Measurements from ENCODE around the gene ERO1B. TPM values are rescaled to one million over a fixed set of nuclear protein-coding genes. Genes with fewer than 3 reads are reported as not detected.

Gene ERO1B
- total RNA-seq, 1 donor from 2014 or later = 7.8 TPM

DNA sequence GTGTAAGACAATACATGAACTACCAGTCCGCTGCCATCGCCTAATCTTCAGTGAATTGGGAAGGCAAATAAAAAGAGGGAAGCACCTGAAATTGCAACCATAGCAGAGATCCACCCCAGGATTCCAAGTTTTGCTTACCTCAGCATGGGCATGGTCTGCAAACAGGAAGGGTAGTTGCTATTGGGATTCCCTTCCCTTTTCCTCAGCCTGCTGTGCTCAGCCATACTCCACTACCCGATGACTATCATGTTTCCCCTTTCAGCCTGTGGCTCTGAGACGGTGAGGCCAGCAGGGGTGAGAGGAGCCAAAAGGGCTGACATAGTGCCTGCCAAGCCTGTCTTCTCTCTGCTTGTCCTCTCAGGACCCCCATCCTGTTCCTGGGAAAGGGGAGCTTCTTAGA is 75.2 kb downstream of the ERO1B start:
- no peaks in the 10 kb centered on the region for H3K36me3 ChIP-seq
- TF ChIP-seq, protein P1, sequence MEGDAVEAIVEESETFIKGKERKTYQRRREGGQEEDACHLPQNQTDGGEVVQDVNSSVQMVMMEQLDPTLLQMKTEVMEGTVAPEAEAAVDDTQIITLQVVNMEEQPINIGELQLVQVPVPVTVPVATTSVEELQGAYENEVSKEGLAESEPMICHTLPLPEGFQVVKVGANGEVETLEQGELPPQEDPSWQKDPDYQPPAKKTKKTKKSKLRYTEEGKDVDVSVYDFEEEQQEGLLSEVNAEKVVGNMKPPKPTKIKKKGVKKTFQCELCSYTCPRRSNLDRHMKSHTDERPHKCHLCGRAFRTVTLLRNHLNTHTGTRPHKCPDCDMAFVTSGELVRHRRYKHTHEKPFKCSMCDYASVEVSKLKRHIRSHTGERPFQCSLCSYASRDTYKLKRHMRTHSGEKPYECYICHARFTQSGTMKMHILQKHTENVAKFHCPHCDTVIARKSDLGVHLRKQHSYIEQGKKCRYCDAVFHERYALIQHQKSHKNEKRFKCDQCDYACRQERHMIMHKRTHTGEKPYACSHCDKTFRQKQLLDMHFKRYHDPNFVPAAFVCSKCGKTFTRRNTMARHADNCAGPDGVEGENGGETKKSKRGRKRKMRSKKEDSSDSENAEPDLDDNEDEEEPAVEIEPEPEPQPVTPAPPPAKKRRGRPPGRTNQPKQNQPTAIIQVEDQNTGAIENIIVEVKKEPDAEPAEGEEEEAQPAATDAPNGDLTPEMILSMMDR (IDR thresholded peaks at IDR 0.05) = no peak
- H3K27me3 ChIP-seq = no peaks in the 10 kb centered on the region
- no peaks in the 10 kb centered on the region for H3K4me1 ChIP-seq
- peak; percentile 93 for ATAC-seq
- no peaks in the 10 kb centered on the region for H3K9me3 ChIP-seq
- no peak overlapping the region for H3K4me3 ChIP-seq
- intact Hi-C loops (cut with DNase I) = no loop called here
- no peak overlapping the region for H3K27ac ChIP-seq
- DNase-seq = no peak

DNA sequence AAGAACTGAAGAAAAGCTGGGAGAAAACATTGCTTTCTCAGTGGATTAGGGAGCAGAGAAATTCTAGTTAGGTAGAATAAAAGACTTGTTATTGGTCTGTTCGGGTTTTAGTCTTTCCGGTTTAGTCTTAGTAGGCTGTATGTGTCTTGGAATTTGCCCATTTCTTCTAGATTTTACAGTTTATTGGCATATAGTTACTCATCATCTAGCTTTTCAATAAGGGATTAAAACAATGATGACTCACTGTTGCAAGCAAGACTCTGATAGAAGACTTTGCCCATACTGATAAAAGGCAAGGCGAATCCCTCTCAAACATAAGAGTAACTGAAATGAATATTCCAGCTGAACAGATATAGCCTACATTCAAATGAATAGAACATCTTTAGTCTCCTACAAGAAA is 77.1 kb downstream of the ERO1B start:
- no peak for ATAC-seq
- Histone ChIP-seq H3K4me1 (no peaks in the 10 kb centered on the region), H3K4me3 (no peak overlapping the region), H3K27me3 (no peaks in the 10 kb centered on the region), H3K36me3 (no peaks in the 10 kb centered on the region), H3K27ac (no peak overlapping the region), H3K9me3 (peaks cover 12% of the 10 kb centered on the region)
- no peak for DNase-seq
- TF ChIP-seq, protein P1 (IDR thresholded peaks at IDR 0.05) = no peak
- intact Hi-C loops (cut with DNase I) = no loop called here

DNA sequence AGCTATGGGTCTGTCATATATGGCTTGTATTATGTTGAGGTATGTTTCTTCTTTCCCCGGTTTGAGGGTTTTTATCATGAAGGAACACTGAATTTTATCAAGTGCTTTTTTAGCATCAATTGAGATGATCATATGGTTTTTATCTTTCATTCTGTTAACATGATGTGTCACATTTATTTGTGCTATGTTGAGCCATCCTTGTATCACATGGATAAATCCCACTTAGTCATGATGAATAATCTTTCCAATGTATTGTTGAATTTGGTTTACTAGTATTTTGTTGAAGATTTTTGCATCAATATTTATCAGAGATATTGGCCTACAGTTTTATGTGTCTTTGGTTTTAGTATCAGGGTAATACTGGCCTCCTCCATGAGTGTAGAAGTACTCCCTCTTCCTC is 77.7 kb downstream of the ERO1B start:
- Histone ChIP-seq H3K9me3 (peaks cover 12% of the 10 kb centered on the region), H3K36me3 (no peaks in the 10 kb centered on the region), H3K27ac (no peak overlapping the region), H3K4me3 (no peak overlapping the region), H3K4me1 (no peaks in the 10 kb centered on the region), H3K27me3 (no peaks in the 10 kb centered on the region)
- no peak for ATAC-seq
- no peak for DNase-seq
- intact Hi-C loops (cut with DNase I) = no loop called here
- TF ChIP-seq, protein P1 (IDR thresholded peaks at IDR 0.05) = no peak

DNA sequence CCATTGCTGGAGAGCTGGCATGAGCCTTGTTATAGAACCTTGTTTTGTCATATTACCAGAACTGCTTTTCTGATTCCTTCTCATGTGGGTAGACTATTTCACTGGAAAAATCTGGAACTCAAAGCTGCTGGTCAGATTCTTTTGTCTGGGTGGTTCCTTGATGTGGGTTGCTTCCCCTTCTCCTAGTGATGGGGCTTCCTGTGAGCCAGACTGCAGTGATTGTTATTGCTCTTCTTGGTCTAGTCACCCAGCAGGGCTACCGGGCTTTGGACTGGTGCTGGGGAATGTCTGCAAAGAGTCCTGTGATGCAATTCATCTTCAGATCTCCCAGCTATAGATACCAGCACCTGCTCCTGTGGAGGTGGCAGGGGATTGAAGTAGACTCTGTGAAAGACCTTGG is 80.0 kb downstream of the ERO1B start:
- Histone ChIP-seq H3K4me1 (no peaks in the 10 kb centered on the region), H3K27ac (no peak overlapping the region), H3K36me3 (no peaks in the 10 kb centered on the region), H3K27me3 (no peaks in the 10 kb centered on the region), H3K9me3 (peaks cover 12% of the 10 kb centered on the region), H3K4me3 (no peak overlapping the region)
- intact Hi-C loops (cut with DNase I) = no loop called here
- ATAC-seq (no peak), DNase-seq (no peak)
- TF ChIP-seq, protein P1 (IDR thresholded peaks at IDR 0.05) = no peak

DNA sequence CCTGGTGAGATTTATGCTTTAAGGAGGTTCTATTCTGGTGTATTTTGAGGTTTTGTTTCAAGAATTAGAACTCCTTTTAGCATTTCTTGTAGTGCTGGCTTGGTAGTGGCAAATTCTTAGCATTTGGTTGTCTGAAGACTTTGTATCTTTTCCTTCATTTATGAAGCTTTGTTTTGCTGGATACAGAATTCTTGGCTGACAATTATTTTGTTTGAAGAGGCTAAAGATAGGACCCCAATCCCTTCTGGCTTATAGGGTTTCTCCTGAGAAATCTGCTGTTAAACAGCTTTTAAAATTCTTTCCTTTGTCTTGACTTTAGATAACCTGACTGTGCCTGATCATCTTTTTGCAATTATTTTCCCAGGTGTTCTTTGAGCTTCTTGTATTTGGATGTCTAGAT is 80.8 kb downstream of the ERO1B start:
- peaks cover 12% of the 10 kb centered on the region for H3K9me3 ChIP-seq
- intact Hi-C loops (cut with DNase I) = no loop called here
- no peak for DNase-seq

More for the DNA sequence above, 80.8 kb downstream of the ERO1B start:
- Histone ChIP-seq H3K4me1 (no peaks in the 10 kb centered on the region), H3K4me3 (no peak overlapping the region), H3K27me3 (no peaks in the 10 kb centered on the region), H3K36me3 (no peaks in the 10 kb centered on the region), H3K27ac (no peak overlapping the region)
- TF ChIP-seq, protein P1 (IDR thresholded peaks at IDR 0.05) = no peak
- ATAC-seq = no peak
